Neural cell (in vitro differentiated cells): Measurements from ENCODE around the gene SPI1. TPM values are rescaled to one million over a fixed set of nuclear protein-coding genes. Genes with fewer than 3 reads are reported as not detected.

Experiments
- H2AFZ ChIP-seq: fragments of 200-600, 300-800 bp; sonication (generic), shearing (Covaris generic); 2 replicates; pipeline ENCODE4 v1.6.0; 2014; ENCODE audit warnings: low read depth, mild to moderate bottlenecking, antibody characterized with exemption, low read length, moderate library complexity
- H3F3A ChIP-seq: fragments of 200-600 bp; shearing (Covaris generic); 2 replicates; pipeline ENCODE4 v1.6.1; 2016; ENCODE audit warnings: mild to moderate bottlenecking, moderate library complexity, mixed read lengths, antibody characterized with exemption, low read length; ENCODE audit not compliant: insufficient read depth, poor library complexity, severe bottlenecking
- H3K27ac ChIP-seq: fragments of 200-600, 300-800 bp; sonication (generic), shearing (Covaris generic); 2 replicates; pipeline ENCODE4 v1.5.1; 2014; ENCODE audit warnings: mild to moderate bottlenecking, low read length, moderate library complexity
- H3K27me3 ChIP-seq: fragments of 300-800, 200-600 bp; sonication (generic), shearing (Covaris generic); 2 replicates; pipeline ENCODE4 v1.6.0; 2014; ENCODE audit warnings: mild to moderate bottlenecking, low read depth, low read length, moderate library complexity; ENCODE audit not compliant: insufficient read depth
- H3K36me3 ChIP-seq: fragments of 300-800, 200-600 bp; sonication (generic), shearing (Covaris generic); 2 replicates; pipeline ENCODE4 v1.5.1; 2014; ENCODE audit warnings: mild to moderate bottlenecking, antibody characterized with exemption, low read length, moderate library complexity; ENCODE audit not compliant: insufficient read depth
- H3K4me2 ChIP-seq: fragments of 300-800, 200-600 bp; sonication (generic), shearing (Covaris generic); 2 replicates; pipeline ENCODE4 v1.6.0; 2014; ENCODE audit warnings: mild to moderate bottlenecking, low read length
- H3K4me3 ChIP-seq: fragments of 300-800, 200-600 bp; sonication (generic), shearing (Covaris generic); 2 replicates; pipeline ENCODE4 v1.5.1; 2014; ENCODE audit warnings: mild to moderate bottlenecking, low read length, moderate library complexity
- H3K79me2 ChIP-seq: fragments of 200-600 bp; shearing (Covaris generic); replicated peaks from 2 replicates; pipeline ENCODE4 v1.6.0; 2014; ENCODE audit warnings: mild to moderate bottlenecking, low read length, moderate library complexity; ENCODE audit not compliant: insufficient read depth
- H3K9ac ChIP-seq: fragments of 300-800, 200-600 bp; sonication (generic), shearing (Covaris generic); 2 replicates; pipeline ENCODE4 v1.6.1; 2016; ENCODE audit warnings: mild to moderate bottlenecking, low read length, mixed read lengths
- H3K9me2 ChIP-seq: fragments of 200-600 bp; shearing (Covaris generic); 2 replicates; pipeline ENCODE4 v1.6.1; 2016; ENCODE audit warnings: mild to moderate bottlenecking, low read length, mixed read lengths; ENCODE audit not compliant: insufficient read depth
- H3K9me3 ChIP-seq: fragments of 200-600, 300-800 bp; sonication (generic), shearing (Covaris generic); 2 replicates; pipeline ENCODE4 v1.6.1; 2016; ENCODE audit warnings: mild to moderate bottlenecking, mixed run types, low read length, moderate library complexity, mixed read lengths
- H4K20me1 ChIP-seq: fragments of 200-600 bp; shearing (Covaris generic); 2 replicates; pipeline ENCODE4 v1.6.1; 2016; ENCODE audit warnings: mild to moderate bottlenecking, mixed run types; ENCODE audit not compliant: insufficient read depth
- EP300 ChIP-seq: fragments of 450-650 bp; conservative IDR thresholded peaks from 2 replicates; pipeline ENCODE4 v1.6.1; 2014; ENCODE audit warnings: antibody characterized with exemption, mild to moderate bottlenecking, moderate library complexity; ENCODE audit not compliant: poor library complexity, severe bottlenecking
- EZH2 ChIP-seq: fragments of 200-600, 300-800 bp; shearing (Covaris generic), sonication (generic); IDR thresholded peaks from 2 replicates; pipeline ENCODE4 v1.6.1; 2014; ENCODE audit warnings: antibody characterized with exemption, low read length, borderline replicate concordance, mild to moderate bottlenecking; ENCODE audit not compliant: insufficient read depth, poor library complexity, severe bottlenecking
- MXI1 ChIP-seq: fragments of 450-650 bp; conservative IDR thresholded peaks from 2 replicates; pipeline ENCODE4 v1.6.1; 2014; ENCODE audit warnings: antibody characterized with exemption, mild to moderate bottlenecking; ENCODE audit not compliant: poor library complexity, severe bottlenecking
- POLR2AphosphoS5 ChIP-seq: IDR thresholded peaks from 2 replicates; pipeline ENCODE4 v1.6.1; 2012
- RAD21 ChIP-seq: fragments of 450-650 bp; conservative IDR thresholded peaks from 2 replicates; pipeline ENCODE4 v1.6.1; 2014; ENCODE audit warnings: antibody characterized with exemption, mild to moderate bottlenecking, moderate library complexity
- REST ChIP-seq: IDR thresholded peaks from 2 replicates; pipeline ENCODE4 v1.6.1; 2012; ENCODE audit warnings: borderline replicate concordance
- SMC3 ChIP-seq: fragments of 450-650 bp; conservative IDR thresholded peaks from 2 replicates; pipeline ENCODE4 v1.6.1; 2014; ENCODE audit warnings: antibody characterized with exemption, mild to moderate bottlenecking, moderate library complexity; ENCODE audit not compliant: poor library complexity
- TAF1 ChIP-seq: IDR thresholded peaks from 2 replicates; pipeline ENCODE4 v1.6.1; 2012; ENCODE audit warnings: low read depth
- polyA plus RNA-seq: library from polyadenylated mRNA; depleted of rRNA; stranded (reverse); fragments of >200 nt; gene quantifications from 2 replicates; pipeline ENCODE4 v1.2.3, GENCODE V29; 2014
- TF ChIP-seq, protein P1 (sequence below): fragments of 450-650 bp; IDR thresholded peaks from 2 replicates; pipeline ENCODE4 v1.5.1; 2014; ENCODE audit warnings: antibody characterized with exemption, mild to moderate bottlenecking, moderate library complexity; ENCODE audit not compliant: poor library complexity, severe bottlenecking

SPI1 gene
- polyA plus RNA-seq, 1 donor from 2014 or later, result not detected

GRCh38 chr11:47376107-47376524, 2.2 kb downstream of the SPI1 start:
- Histone ChIP-seq H3K9ac (no peak overlapping the region), H2AFZ (no peak overlapping the region), H3K4me2 (no peak overlapping the region), H3K79me2 (no peaks in the 10 kb centered on the region), H4K20me1 (no peaks in the 10 kb centered on the region), H3K9me3 (no peaks in the 10 kb centered on the region), H3K9me2 (no peaks in the 10 kb centered on the region), H3K27ac (no peak overlapping the region), H3K27me3 (no peaks in the 10 kb centered on the region), H3K36me3 (no peaks in the 10 kb centered on the region), H3K4me3 (no peak overlapping the region), H3F3A (no peaks in the 10 kb centered on the region)
- TF ChIP-seq TAF1 (no peak), SMC3 (no peak), EZH2 (no peak), POLR2AphosphoS5 (no peak), REST (no peak), EP300 (no peak), RAD21 (no peak), MXI1 (no peak)
- TF ChIP-seq, protein P1, sequence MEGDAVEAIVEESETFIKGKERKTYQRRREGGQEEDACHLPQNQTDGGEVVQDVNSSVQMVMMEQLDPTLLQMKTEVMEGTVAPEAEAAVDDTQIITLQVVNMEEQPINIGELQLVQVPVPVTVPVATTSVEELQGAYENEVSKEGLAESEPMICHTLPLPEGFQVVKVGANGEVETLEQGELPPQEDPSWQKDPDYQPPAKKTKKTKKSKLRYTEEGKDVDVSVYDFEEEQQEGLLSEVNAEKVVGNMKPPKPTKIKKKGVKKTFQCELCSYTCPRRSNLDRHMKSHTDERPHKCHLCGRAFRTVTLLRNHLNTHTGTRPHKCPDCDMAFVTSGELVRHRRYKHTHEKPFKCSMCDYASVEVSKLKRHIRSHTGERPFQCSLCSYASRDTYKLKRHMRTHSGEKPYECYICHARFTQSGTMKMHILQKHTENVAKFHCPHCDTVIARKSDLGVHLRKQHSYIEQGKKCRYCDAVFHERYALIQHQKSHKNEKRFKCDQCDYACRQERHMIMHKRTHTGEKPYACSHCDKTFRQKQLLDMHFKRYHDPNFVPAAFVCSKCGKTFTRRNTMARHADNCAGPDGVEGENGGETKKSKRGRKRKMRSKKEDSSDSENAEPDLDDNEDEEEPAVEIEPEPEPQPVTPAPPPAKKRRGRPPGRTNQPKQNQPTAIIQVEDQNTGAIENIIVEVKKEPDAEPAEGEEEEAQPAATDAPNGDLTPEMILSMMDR, result no peak

GRCh38 chr11:47375546-47376085, 2.7 kb downstream of the SPI1 start:
- no peaks in the 10 kb centered on the region for H3K27me3 ChIP-seq
- H4K20me1 ChIP-seq, result no peaks in the 10 kb centered on the region
- H2AFZ ChIP-seq, result no peak overlapping the region
- no peak overlapping the region for H3K4me3 ChIP-seq
- no peaks in the 10 kb centered on the region for H3K36me3 ChIP-seq
- H3K4me2 ChIP-seq, result no peak overlapping the region
- no peak for TF ChIP-seq EP300
- TF ChIP-seq, protein P1, result no peak
- TF ChIP-seq RAD21, result no peak
- TF ChIP-seq REST, result no peak
- TF ChIP-seq SMC3, result no peak
- no peak for TF ChIP-seq MXI1
- TF ChIP-seq EZH2, result no peak
- TF ChIP-seq POLR2AphosphoS5, result no peak
- no peak for TF ChIP-seq TAF1
- no peak overlapping the region for H3K9ac ChIP-seq
- H3F3A ChIP-seq, result no peaks in the 10 kb centered on the region
- no peaks in the 10 kb centered on the region for H3K9me2 ChIP-seq
- H3K79me2 ChIP-seq, result no peaks in the 10 kb centered on the region
- no peak overlapping the region for H3K27ac ChIP-seq
- no peaks in the 10 kb centered on the region for H3K9me3 ChIP-seq
